PFSK-1 (cell line): ENCODE data around the gene ADAM12.

Experiments used
- FOXP2 ChIP-seq: optimal IDR thresholded peaks from 2 replicates; pipeline ENCODE3; 2011; ENCODE audit warnings: borderline replicate concordance, control low read depth, inconsistent platforms; ENCODE audit not compliant: insufficient read depth; ENCODE audit errors: extremely low read length, extremely low read depth
- POLR2AphosphoS5 ChIP-seq: IDR thresholded peaks from 2 replicates; pipeline ENCODE4 v1.6.1; 2012; ENCODE audit warnings: low read depth, mild to moderate bottlenecking, control low read depth, low read length, moderate library complexity
- REST ChIP-seq, 2 experiments: IDR thresholded peaks; 2 replicates each; pipeline versions ENCODE4 v1.6.1 to v1.8.0; 2011 to 2012; ENCODE audit warnings: low read depth in 2 of 2, low read length in 2 of 2, control low read depth in 1 of 2, inconsistent platforms in 1 of 2, mild to moderate bottlenecking in 1 of 2, moderate library complexity in 1 of 2; ENCODE audit not compliant: insufficient read depth in 1 of 2
- SIN3A ChIP-seq: IDR thresholded peaks from 2 replicates; pipeline ENCODE4 v1.6.1; 2012; ENCODE audit warnings: mild to moderate bottlenecking, low read length, moderate library complexity, borderline replicate concordance; ENCODE audit not compliant: insufficient read depth
- TAF1 ChIP-seq: IDR thresholded peaks from 2 replicates; pipeline ENCODE4 v1.6.1; 2012; ENCODE audit warnings: low read length, control low read depth, borderline replicate concordance; ENCODE audit not compliant: insufficient read depth

ADAM12 gene

GRCh38 chr10:126223512-126224067 lies 164.7 kb downstream of the ADAM12 start:
- no peak for TF ChIP-seq FOXP2
- TF ChIP-seq TAF1 = no peak
- TF ChIP-seq REST (IDR thresholded peaks at IDR 0.05; ENCODE audit: insufficient read depth in 1 of 2, low read depth in 2 of 2, low read length in 2 of 2) = no peak
- TF ChIP-seq POLR2AphosphoS5 = no peak
- no peak for TF ChIP-seq SIN3A

DNA sequence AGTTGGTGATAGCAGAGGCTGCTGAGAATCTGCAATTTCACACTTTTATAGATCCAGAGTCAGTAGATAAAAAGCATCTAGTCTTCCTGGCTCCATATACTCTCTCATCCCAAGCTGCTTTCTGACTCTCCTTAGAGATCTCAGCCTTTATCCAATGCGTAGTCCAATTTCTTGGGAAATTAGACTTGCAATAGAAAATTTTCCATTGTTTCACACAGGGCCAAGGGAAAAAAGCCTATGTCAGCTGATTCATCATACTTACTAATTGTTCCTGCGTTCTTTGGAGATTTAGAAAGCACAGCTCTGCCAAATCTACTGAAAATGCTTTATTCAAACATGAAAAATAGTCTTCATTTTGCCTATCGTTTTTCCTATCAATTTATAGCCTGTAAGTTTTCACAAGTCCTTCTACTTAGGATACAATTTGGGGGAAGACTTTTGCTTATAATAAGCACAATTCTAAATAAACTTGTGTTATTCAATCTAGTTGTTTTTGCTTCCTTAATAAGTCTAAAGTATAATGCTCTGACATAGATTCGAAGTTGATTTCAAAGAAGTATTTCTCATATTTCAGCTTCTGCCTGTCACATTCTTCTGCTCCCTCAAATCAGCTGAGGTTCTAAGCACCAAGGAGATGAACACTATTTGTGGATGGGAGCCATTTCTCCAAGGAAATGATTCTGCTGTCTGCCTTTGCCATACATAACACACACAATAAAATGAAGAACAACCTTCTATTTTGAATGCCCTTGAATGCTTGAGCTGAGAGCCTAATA lies 165.4 kb downstream of the ADAM12 start:
- TF ChIP-seq POLR2AphosphoS5 = no peak
- no peak for TF ChIP-seq FOXP2
- no peak for TF ChIP-seq REST (IDR thresholded peaks at IDR 0.05; ENCODE audit: insufficient read depth in 1 of 2, low read depth in 2 of 2, low read length in 2 of 2)
- TF ChIP-seq TAF1 = no peak
- TF ChIP-seq SIN3A = no peak

- TF ChIP-seq TAF1 = no peak
- TF ChIP-seq FOXP2 = no peak
- TF ChIP-seq POLR2AphosphoS5 = no peak
These were observed 166.4 kb downstream of the ADAM12 start for GRCh38 chr10:126221874-126222273.

- TF ChIP-seq REST (IDR thresholded peaks at IDR 0.05; ENCODE audit: insufficient read depth in 1 of 2, low read depth in 2 of 2, low read length in 2 of 2) = no peak
- no peak for TF ChIP-seq FOXP2
- no peak for TF ChIP-seq SIN3A
- TF ChIP-seq POLR2AphosphoS5 = no peak
- no peak for TF ChIP-seq TAF1
These were observed 169.3 kb downstream of the ADAM12 start for GRCh38 chr10:126218778-126219649.

DNA sequence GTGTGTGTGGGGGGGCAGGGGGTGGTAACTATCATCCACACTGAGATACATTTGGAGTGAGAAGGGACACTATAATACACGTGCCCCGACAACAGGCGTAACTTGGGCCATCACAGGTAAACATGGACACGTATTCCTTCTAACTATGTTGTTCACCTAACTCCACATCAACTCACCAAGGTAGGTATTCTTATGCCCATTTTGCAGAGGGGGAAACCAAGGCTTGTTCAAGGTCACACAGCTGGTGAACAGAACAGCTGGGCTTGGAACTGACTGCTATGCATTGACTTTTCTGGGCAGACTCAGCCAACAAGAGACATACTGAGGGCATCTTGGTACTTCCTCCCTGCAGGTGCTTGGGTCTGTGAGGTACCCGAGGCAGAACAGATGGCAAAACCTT lies 170.1 kb downstream of the ADAM12 start:
- TF ChIP-seq REST (IDR thresholded peaks at IDR 0.05; ENCODE audit: insufficient read depth in 1 of 2, low read depth in 2 of 2, low read length in 2 of 2) (no peak), POLR2AphosphoS5 (no peak), FOXP2 (no peak), SIN3A (no peak), TAF1 (no peak)
